ENCODE results near the gene DCHS2.

DCHS2 gene

GRCh38 chr4:154507156-154507555 is 15.6 kb upstream of the DCHS2 start:
- in situ Hi-C loops (cut with HindIII; ENCODE audit: low sequenced_read_pairs), result no loop called here
- TF ChIP-seq, protein P1, sequence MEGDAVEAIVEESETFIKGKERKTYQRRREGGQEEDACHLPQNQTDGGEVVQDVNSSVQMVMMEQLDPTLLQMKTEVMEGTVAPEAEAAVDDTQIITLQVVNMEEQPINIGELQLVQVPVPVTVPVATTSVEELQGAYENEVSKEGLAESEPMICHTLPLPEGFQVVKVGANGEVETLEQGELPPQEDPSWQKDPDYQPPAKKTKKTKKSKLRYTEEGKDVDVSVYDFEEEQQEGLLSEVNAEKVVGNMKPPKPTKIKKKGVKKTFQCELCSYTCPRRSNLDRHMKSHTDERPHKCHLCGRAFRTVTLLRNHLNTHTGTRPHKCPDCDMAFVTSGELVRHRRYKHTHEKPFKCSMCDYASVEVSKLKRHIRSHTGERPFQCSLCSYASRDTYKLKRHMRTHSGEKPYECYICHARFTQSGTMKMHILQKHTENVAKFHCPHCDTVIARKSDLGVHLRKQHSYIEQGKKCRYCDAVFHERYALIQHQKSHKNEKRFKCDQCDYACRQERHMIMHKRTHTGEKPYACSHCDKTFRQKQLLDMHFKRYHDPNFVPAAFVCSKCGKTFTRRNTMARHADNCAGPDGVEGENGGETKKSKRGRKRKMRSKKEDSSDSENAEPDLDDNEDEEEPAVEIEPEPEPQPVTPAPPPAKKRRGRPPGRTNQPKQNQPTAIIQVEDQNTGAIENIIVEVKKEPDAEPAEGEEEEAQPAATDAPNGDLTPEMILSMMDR (IDR thresholded peaks at IDR 0.05; ENCODE audit: low read depth, low read length), result no peak
- DNase-seq (ENCODE audit: low read depth, low spot score), result no peak
- H3K4me3 ChIP-seq (ENCODE audit: low read depth, low read length), result no peak overlapping the region

GRCh38 chr4:154506253-154506652 is 14.7 kb upstream of the DCHS2 start:
- H3K4me3 ChIP-seq (ENCODE audit: low read depth, low read length), result no peak overlapping the region
- TF ChIP-seq, protein P1 (IDR thresholded peaks at IDR 0.05; ENCODE audit: low read depth, low read length), result peak; percentile 54
- in situ Hi-C loops (cut with HindIII; ENCODE audit: low sequenced_read_pairs), result no loop called here
- peak; percentile 50 for DNase-seq (ENCODE audit: low read depth, low spot score)

GRCh38 chr4:154503598-154503997 is 12.0 kb upstream of the DCHS2 start:
- TF ChIP-seq, protein P1 (IDR thresholded peaks at IDR 0.05; ENCODE audit: low read depth, low read length), result peak; percentile 55
- no peak overlapping the region for H3K4me3 ChIP-seq (ENCODE audit: low read depth, low read length)
- peak; percentile 11 for DNase-seq (ENCODE audit: low read depth, low spot score)
- in situ Hi-C loops (cut with HindIII; ENCODE audit: low sequenced_read_pairs), result no loop called here

GRCh38 chr4:154502111-154502510 is 10.5 kb upstream of the DCHS2 start:
- TF ChIP-seq, protein P1 (IDR thresholded peaks at IDR 0.05; ENCODE audit: low read depth, low read length), result no peak
- in situ Hi-C loops (cut with HindIII; ENCODE audit: low sequenced_read_pairs), result no loop called here
- no peak for DNase-seq (ENCODE audit: low read depth, low spot score)

GRCh38 chr4:154497889-154498288 is 6.3 kb upstream of the DCHS2 start:
- TF ChIP-seq, protein P1 (IDR thresholded peaks at IDR 0.05; ENCODE audit: low read depth, low read length), result no peak
- in situ Hi-C loops (cut with HindIII; ENCODE audit: low sequenced_read_pairs), result no loop called here
- DNase-seq (ENCODE audit: low read depth, low spot score), result no peak

More at GRCh38 chr4:154502111-154502510, 10.5 kb upstream of the DCHS2 start:
- no peak overlapping the region for H3K4me3 ChIP-seq (ENCODE audit: low read depth, low read length)

GRCh38 chr4:154495867-154496266 is 4.3 kb upstream of the DCHS2 start:
- no peak overlapping the region for H3K4me3 ChIP-seq (ENCODE audit: low read depth, low read length)
- TF ChIP-seq, protein P1 (IDR thresholded peaks at IDR 0.05; ENCODE audit: low read depth, low read length), result no peak
- no peak for DNase-seq (ENCODE audit: low read depth, low spot score)
- in situ Hi-C loops (cut with HindIII; ENCODE audit: low sequenced_read_pairs), result no loop called here

More at GRCh38 chr4:154497889-154498288, 6.3 kb upstream of the DCHS2 start:
- no peak overlapping the region for H3K4me3 ChIP-seq (ENCODE audit: low read depth, low read length)

GRCh38 chr4:154492288-154492687 is 689 bp upstream of the DCHS2 start:
- TF ChIP-seq, protein P1 (IDR thresholded peaks at IDR 0.05; ENCODE audit: low read depth, low read length), result no peak
- DNase-seq (ENCODE audit: low read depth, low spot score), result no peak
- in situ Hi-C loops (cut with HindIII; ENCODE audit: low sequenced_read_pairs), result no loop called here
- H3K4me3 ChIP-seq (ENCODE audit: low read depth, low read length), result no peak overlapping the region

Data from astrocyte of the spinal cord (primary cell).